Activated gamma-delta T cell treated with anti-CD3 and anti-CD28 coated beads, Interleukin-2, amount 50 U/mL, for 16 hours (primary cell): ENCODE measurements around the gene C7orf57.
A peak's percentile ranks its signal among the peaks of the same experiment; 100 is the strongest.

Source experiments
- DNase-seq: peaks from one replicate; pipeline ENCODE4 v3.0.0-alpha.2; 2020; ENCODE audit warnings: low read depth

C7orf57 gene

DNA sequence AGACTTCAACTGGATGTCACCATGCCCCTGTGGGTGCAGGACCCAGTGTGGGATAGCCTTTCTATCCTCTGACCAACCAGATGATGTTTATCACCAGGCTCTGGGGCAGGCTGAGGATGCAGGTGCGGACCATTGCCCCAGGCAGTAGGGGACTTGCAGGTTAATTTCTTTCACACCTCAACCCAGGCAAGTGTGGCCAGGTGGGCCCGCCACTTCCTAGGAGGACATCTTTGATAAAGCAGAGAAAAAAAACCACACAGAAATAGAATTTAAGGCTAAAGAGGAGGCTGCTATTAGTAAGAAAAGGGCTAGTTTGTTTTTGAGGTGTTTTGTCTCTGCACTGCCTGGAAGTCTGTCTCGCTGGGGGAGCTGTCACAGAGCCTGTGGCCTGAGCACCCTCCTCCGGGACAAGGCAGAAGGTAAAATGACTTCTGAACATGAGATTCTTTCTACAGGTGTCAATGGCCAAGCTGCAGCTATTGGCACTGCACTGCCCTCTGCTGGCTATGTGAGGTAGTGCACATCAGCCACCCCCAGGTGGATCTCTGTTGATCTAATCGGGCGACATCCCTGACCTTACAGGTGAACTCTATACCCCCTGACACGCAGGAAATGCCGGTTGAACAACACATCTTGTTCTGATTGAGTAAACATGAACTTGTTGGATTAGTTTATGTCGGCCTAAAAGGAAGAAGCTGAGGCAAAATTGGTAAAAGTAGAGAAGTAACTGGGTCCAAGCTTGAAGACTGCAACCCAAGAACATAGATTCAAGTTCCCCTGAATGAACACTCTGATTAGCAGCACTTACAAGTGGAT is 74.7 kb downstream of the C7orf57 start:
- DNase-seq, result peak; percentile 86

DNA sequence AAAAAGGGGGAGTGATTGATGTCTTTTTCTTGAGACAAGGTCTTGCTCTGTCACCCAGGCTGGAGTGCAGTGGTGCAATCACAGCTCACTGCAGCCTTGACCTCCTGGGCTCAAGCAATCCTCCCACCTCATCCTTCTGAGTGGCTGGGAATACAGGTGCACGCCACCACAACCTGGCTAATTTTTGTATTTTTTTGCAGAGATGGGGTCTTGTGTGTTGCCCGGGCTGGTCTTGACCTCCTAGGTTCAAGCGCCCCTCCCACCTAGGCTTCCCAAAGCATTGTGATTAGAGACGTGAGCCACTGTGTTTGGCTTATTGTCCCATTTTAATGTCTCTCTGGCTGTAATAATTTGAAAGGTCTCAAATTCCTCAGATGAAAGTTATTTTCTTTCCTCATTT is 75.5 kb downstream of the C7orf57 start:
- DNase-seq, result no peak
